Astrocyte of the cerebellum (primary cell): ENCODE results near the gene RAP1B.
"Not testable (repeated sequence)": the region's sequence is repeated elsewhere in the genome, so short reads cannot be mapped to it uniquely, and the experiment has no call there.

ENCODE experiments used
- DNase-seq: peaks from one replicate; pipeline ENCODE4 v3.0.0-alpha.2; 2011; ENCODE audit warnings: low read depth
- H3K4me3 ChIP-seq: 2 replicates; pipeline ENCODE4 v1.5.1; 2011; ENCODE audit warnings: mild to moderate bottlenecking, low read depth, low read length, moderate library complexity
- in situ Hi-C: cut with HindIII; loops from 2 replicates; pipeline ENCODE4 v1.10.0; 2017; ENCODE audit warnings: low sequenced_read_pairs
- TF ChIP-seq, protein P1 (sequence below): IDR thresholded peaks from 2 replicates; pipeline ENCODE4 v1.5.1; 2012; ENCODE audit warnings: low read length, low read depth, moderate library complexity, mild to moderate bottlenecking; ENCODE audit errors: missing control alignments

RAP1B gene

GRCh38 chr12:68673788-68674187 lies 63.1 kb downstream of the RAP1B start:
- no peak for DNase-seq
- in situ Hi-C loops, result no loop called here
- TF ChIP-seq, protein P1, sequence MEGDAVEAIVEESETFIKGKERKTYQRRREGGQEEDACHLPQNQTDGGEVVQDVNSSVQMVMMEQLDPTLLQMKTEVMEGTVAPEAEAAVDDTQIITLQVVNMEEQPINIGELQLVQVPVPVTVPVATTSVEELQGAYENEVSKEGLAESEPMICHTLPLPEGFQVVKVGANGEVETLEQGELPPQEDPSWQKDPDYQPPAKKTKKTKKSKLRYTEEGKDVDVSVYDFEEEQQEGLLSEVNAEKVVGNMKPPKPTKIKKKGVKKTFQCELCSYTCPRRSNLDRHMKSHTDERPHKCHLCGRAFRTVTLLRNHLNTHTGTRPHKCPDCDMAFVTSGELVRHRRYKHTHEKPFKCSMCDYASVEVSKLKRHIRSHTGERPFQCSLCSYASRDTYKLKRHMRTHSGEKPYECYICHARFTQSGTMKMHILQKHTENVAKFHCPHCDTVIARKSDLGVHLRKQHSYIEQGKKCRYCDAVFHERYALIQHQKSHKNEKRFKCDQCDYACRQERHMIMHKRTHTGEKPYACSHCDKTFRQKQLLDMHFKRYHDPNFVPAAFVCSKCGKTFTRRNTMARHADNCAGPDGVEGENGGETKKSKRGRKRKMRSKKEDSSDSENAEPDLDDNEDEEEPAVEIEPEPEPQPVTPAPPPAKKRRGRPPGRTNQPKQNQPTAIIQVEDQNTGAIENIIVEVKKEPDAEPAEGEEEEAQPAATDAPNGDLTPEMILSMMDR, result no peak
- H3K4me3 ChIP-seq, result no peak overlapping the region

GRCh38 chr12:68674376-68674775 lies 63.7 kb downstream of the RAP1B start:
- TF ChIP-seq, protein P1, result no peak
- H3K4me3 ChIP-seq, result no peak overlapping the region
- DNase-seq, result no peak
- in situ Hi-C loops, result no loop called here

- DNase-seq, result no peak
- in situ Hi-C loops, result no loop called here
- TF ChIP-seq, protein P1, result no peak
- H3K4me3 ChIP-seq, result no peak overlapping the region
Measured at GRCh38 chr12:68675101-68675842, 64.6 kb downstream of the RAP1B start.

DNA sequence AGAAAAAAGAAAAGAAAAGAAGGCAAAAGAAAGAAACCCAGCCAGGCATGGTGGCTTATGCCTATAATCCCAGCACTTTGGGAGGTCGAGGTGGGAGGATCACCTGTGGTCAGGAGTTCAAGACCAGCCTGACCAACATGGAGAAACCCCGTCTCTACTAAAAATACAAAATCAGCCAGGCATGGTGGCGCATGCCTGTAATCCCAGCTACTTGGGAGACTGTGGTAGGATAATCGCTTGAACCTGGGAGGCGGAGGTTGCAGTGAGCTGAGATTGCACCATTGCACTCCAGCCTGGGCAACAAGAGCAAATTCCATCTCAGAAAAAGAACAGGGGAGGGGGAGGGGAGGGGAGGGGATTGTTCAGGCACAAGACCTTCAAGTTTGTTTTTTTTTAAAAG lies 66.2 kb downstream of the RAP1B start:
- in situ Hi-C loops, H3K4me3 ChIP-seq, DNase-seq: not testable (repeated sequence)

- H3K4me3 ChIP-seq, result peak overlapping the region; percentile 98
Measured at GRCh38 chr12:68686262-68686594, 75.5 kb downstream of the RAP1B start.

DNA sequence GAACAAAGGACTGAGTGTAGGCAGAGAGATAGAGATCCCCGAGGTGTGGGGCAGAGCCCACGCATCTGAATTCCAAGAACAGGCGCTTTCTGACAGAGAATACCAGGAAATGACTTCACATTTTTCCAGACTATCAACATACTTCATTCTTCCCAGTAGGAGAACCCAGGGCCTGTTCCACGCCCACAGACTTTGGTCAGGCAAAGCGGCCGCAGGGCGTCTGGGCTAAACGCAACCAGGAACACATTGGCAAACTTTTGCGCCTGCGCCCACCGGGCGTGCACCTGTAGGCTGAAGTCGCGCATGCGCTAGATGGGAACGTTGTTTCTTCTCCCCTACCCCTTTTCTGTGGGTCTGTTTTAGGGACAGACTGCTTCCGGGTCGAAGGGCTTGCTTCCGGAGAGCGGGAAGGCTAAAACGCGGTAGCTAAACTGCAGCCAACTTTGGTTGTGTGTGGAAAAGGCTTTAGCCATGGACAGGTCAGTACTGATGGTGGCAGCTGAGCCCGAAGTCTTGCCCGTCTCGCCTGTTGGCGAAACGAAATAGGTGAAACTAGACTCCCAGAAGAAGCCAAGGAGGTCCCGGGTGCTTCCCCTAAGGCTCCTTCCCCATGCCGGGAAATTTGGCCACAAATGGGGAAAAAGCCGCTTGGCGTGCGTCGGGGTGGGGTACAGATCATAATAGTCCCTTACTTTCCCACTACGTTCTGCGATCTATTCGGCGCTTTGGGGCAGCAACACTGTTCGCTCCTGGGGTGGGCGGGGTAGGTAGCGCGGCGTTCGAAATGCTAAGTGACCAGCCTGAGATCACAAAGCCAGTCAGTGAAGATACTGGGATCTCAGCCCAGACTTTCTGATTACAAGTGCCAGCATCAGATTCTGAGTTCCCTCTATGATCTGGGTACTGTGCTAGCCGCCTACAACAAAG lies 76.2 kb downstream of the RAP1B start, which contains the start of gene NUP107:
Gene NUP107, plus strand, starts transcription at position 384 of the 927 bp plus-strand sequence. Its CDS starts 88 bp downstream, at position 472.
- in situ Hi-C loops, result no loop called here
- TF ChIP-seq, protein P1, result peak; percentile 44
- peak; percentile 99 for DNase-seq

More at GRCh38 chr12:68686262-68686594, 75.5 kb downstream of the RAP1B start:
- no peak for DNase-seq
- TF ChIP-seq, protein P1, result no peak
- in situ Hi-C loops, result no loop called here

More for the DNA sequence above, 76.2 kb downstream of the RAP1B start, which contains the start of gene NUP107:
- H3K4me3 ChIP-seq, result peak within 1 kb of the TSS; percentile 98
